ENCODE results near the gene GAL3ST2.
"Not testable (repeated sequence)": the region's sequence is repeated elsewhere in the genome, so short reads cannot be mapped to it uniquely, and the experiment has no call there.

GRCh38 chr2:241791385-241791784 lies 14.8 kb downstream of the GAL3ST2 start:
- TF ChIP-seq CTCF (IDR thresholded peaks at IDR 0.05; ENCODE audit: insufficient read depth, low read length, poor library complexity, severe bottlenecking); EZH2phosphoT487 (conservative IDR thresholded peaks at IDR 0.05; ENCODE audit: low read length): not testable (repeated sequence)

All from SU-DHL-6 (cell line).